Stimulated activated CD8-positive, alpha-beta memory T cell treated with anti-CD3 and anti-CD28 coated beads, Interleukin-15, amount 100 ng/mL, for 24 hours (primary cell): ENCODE measurements around the gene UBXN2A.
"Not testable (repeated sequence)": the region's sequence is repeated elsewhere in the genome, so short reads cannot be mapped to it uniquely, and the experiment has no call there.

Experiments
- DNase-seq: peaks from one replicate; pipeline ENCODE4 v3.0.0-alpha.2; 2020; ENCODE audit warnings: low read depth

UBXN2A gene

DNA sequence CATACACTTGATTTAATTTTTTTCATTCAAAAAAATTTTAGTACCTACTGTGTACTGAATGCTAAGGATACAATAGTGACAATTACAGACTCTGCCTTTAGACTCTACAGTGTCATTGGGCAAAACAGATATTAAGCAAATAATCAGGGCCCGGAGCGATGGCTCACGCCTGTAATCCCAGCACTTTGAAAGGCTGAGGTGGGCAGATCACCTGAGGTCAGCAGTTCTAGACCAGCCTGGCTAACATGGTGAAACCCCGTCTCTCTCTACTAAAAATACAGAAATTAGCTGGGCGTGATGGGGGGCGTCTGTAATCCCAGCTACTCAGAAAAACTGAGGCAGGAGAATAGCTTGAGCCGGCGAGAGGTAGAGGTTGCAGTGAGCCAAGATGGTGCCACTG is 1.4 kb downstream of the UBXN2A start:
- DNase-seq: no peak

DNA sequence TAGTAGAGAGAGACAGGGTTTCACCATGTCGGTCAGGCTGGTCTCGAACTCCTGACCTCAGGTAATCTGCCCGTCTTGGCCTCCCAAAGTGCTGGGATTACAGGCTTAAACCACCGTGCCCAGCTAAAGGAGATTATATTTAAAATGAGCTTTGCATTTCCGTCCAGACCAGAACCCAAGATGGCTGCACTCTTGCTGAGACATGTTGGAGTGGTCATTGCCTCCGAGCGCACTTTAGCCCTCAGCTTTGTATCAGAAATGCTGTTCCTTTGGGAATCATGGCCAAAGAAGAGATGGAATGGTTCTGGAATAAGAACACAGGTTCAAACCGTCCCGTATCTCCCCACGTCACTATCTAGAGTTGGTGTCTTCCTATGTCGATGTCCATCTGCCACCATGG is 3.4 kb downstream of the UBXN2A start:
- DNase-seq: no peak

DNA sequence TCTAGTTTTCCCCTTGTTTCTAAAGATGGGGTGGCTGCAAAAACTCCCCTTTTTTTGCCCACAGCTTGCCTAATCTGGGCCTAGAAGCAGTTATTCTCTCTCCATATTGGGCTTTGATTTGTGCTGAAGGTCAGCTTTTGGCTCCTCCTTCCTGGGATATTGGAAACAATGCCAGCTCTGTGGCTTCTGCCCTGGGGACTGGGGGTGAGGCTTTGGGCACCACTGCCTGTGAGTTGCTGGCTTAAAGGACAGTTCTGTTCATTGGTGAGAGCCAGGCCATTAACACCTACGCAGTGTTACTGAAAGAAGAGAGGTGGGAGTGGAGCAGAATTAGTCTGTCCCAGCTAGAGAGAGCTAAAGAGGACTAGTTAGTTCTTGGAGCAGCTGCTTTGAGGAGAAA is 4.3 kb downstream of the UBXN2A start:
- no peak for DNase-seq

DNA sequence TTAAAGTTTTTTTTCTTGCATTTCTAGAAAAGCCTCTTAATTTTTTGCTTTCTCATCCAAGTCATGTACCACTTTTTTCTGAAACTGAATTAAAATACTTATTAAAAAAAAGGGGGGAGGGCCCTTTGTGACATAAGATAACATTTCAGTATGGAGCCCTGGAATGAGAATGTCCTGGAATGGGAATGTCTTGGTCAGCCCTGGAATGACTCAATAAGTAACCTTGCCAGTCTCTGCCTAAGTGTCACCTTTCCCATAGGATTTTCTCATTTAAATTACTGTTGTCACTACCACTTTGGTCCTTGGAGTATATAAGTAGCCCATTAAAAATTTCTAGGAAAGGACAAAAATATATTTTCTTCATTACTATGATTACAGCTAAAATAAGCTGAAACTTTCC is 4.7 kb downstream of the UBXN2A start:
- no peak for DNase-seq

DNA sequence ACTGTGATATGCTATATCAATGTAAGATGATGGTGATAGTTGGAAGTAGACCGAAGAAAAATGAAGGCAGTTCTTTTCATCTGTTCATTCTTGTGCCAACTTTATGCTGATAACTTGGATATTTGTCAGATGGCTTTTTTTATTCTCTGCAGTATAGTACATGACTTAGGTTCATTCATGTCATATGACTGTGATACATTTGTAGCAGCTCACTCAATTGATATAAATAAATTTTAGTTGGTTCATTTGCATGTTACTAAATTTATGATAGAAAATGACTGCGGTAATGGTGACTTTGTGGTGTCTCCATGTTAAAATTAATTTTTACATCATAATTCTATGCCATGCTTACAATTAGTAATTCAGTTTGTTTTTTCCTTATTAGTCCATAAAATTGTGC is 7.1 kb downstream of the UBXN2A start:
- no peak for DNase-seq

DNA sequence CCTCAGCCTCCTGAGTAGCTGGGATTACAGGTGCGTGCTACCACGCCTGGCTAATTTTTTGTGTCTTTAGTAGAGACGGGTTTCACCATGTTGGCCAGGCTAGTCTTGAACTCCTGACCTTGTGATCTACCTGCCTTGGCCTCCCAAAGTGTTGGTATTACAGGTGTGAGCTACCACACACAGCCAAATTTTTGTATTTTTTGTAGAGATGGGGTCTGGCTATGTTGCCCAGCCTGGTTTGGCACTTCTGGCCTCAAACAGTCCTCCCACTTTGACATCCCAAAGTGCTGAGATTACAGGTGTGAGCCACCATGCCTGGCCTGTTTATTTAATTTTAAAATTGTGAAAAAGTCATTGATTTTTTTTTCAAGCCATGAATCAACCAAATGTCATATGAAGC is 12.3 kb downstream of the UBXN2A start:
- not testable (repeated sequence) for DNase-seq

DNA sequence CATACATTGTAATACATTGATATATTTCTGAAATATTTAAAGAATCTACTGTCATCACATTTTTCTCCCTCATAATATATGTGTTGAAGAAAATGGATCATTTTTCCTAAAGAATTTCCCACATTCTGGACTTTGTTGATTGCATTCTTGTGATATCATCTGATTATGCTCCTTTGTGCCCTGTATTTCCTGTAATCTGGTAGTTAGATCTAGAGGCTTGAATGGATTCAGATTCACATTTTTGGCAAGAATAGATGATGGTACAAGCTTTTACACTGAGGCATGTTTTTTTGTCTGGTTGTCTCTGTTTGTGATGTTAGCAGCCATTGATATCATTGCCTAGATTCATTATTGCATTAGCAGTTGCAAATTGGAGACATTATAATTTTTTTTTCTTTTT is 13.4 kb downstream of the UBXN2A start:
- no peak for DNase-seq

DNA sequence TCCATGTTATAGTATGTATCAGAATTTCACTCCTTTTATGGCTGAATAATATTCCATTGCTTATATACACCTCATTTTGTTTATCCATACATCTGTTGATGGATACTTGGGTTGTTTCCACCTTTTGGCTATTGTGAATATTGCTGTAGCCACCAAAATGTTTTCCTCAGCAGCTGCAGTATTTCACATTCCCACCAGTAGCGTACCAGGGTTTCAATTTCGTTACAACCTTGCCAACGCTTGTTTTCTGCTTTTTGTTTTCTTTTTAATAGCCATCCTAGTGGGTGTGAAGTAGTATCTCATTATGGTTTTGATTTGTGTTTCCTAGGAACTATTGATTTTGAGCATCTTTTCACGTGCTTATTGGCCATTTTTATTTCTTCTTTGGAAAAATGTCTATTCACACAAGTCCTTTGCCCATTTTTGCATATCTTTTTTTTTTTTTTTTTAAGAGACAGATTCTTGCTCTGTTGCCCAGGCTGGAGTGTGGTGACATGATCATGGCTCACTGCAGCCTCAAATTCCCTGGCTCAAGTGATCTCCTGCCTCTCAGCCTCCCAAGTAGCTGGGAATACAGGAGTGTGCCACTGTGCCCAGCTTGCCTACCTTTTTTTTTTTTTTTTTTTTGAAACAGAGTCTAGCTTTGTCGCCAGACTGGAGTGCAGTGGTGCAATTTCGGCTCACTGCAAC is 14.2 kb downstream of the UBXN2A start:
- DNase-seq: no peak

DNA sequence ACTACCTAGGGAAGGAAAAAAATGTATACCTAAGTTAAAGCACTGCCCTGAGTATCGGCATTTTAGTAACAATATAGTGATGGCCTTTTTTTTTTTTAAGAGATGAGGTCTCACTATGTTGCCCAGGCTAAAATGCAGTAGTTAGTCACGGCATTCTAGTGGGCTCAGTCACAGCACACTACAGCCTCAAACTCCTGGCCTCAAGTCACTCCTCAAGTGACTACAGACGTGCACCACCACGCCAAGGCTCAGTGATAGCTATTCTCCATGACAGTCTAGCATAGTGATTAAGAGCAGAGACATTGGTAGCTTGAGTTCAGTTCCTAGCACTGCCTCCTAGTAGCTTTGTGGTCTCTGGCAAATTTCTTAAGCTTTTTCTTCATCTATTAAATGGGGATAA is 27.6 kb downstream of the UBXN2A start:
- no peak for DNase-seq

DNA sequence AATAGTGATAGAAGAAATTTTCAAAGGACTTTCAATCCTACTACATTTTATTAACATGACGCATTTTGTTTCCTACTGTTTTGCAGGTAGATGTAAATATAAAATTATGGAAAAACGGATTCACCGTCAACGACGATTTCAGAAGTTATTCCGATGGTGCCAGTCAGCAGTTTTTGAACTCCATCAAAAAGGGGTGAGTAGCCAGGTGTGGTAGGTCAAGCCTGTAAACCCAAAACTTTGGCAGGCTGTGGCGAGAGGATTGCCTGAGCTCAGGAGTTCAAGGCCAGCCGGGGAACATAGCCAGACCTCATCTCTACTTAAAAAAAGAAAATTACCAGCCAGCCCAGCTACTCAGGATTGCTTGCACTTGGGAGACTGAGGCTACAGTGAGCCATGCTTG is 36.6 kb downstream of the UBXN2A start:
- no peak for DNase-seq

DNA sequence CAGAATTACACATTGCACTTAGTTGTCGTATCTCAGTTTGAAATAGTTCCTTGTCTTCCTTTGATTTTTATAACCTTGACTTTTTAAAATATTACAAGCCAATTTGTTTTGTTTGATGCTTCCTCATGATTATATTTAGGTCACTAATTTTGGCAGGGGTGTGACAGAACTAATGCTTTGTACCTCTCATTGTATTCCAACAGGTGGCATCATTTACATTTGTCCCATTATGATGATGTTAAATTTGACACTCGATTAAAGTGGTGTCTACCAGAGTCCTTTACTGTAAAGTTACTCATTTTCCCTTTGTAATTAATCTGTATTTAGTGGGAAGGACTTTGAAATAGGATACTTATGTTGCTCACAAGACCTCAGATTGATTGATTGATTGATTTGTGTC is 48.1 kb downstream of the UBXN2A start:
- no peak for DNase-seq

DNA sequence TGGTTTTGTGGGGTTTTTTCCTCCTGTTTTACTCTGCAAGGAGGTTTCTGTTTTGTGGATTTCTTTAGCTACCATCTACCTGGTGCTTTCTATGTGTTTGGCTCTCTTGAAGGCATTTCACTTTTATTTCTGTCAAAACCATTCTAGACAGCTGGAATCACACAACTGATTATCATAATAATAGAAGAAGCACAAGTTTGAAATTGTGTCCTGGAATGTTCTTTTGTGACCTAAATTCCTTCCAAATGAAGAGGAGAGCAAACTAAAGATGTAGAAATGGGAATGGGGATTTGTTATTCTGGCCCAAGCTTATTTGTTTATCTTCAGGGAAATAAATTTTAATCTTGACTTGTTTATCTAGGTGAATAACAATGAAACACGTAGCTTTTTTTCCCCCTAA is 52.7 kb downstream of the UBXN2A start:
- DNase-seq: no peak

DNA sequence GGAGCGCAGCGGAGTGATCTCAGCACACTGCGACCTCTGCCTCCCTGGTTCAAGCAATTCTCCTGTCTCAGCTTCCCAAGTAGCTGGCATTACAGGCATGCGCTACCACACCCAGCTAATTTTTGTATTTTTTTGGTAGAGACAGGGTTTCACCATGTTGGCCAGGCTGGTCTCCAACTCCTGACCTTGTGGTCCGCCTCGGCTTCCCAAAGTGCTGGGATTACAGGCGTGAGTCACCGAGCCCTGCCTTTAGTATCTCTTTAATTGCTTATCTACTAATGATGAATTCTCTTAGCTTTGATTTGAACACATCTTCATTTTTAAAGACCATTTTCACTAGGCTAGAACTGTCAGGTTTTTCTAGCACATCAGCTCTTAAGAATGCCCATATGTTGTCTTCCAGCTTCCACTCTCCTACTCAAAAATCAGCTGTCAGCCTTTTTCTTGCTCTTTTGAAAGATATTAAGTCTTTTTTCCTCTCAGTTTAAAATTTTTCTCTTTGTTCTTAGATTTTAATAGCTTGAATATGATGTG is 53.5 kb downstream of the UBXN2A start:
- DNase-seq: no peak

DNA sequence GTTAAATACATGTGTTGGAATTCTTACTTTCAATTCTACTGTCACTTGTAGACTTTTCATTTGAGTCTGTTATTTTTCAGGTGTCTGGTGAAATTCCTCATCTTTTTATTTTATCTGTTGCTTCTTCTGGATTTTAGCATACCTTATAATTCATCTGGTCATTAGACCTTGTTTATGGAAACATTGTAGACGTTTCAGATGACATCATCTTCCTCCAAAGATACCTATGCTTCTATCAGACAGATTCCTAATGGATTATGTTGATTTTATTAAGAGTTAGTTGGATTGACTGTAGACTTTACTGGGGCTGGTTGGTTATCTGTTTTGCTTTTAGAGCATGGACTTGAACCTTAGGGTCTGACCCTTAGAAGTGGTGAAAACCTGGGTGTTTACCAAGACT is 54.3 kb downstream of the UBXN2A start:
- no peak for DNase-seq

DNA sequence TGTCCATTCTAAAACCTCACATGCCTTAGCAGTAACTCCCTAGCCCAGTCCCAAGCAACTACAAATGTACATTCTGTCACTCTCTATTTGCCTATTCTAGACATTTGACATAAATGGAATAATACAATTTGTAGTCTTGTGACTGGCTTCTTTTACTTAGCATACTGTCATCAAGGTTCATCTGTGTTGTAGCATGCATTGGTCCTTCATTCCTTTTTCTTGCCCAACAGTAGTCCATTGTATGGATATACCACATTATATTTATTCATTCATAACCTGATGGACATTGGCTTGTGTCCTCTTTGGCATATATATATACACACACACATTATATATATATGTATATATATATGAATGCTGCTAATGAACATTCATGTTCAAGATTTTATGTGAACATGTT is 67.4 kb downstream of the UBXN2A start:
- no peak for DNase-seq

DNA sequence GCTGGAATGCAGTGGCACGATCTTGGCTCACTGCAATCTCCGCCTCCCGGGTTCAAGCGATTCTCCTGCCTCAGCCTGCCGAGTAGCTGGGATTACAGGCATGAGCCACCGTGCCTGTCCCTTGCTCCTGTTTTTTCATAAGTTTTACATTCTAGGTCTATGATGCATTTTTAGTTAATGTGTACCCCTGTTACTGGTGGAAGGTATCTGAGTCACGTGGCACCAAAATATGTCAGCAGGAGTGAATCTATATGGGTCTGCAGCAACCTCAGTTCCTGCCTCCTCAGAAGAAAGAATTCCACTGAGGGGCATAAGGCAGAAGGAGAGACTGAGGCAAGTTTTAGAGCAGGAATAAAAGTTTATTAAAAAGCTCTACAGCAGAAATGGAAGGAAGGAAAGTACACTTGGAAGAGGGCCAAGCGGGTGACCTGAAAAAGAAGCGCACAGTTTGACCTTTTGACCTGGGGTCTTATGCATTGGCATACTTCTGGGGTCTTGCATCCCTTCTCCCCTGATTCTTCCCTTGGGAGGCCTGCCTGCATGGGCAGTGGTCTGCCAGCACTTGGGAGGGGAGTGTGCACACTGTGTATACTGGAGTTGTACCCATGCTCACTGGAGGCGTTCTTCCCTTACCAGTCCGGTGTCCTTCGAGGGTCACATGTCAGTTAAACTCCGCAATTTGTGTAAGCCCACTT is 68.6 kb downstream of the UBXN2A start:
- no peak for DNase-seq

DNA sequence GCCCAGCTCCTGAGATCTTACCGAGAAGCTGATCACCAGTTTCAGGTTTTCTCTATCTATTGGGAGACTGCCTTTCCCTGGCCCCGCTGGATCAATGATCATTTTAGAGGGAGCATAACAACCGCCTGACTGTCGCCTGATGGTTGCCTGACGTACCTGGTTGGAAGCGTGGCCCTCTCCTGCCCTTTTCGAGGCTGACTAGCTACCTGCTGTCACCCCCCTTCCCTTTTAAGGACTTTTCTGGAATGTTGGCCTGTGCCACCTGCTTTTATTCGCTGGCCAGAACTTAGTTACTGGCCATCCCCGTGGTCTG is 69.1 kb downstream of the UBXN2A start:
- DNase-seq: no peak

DNA sequence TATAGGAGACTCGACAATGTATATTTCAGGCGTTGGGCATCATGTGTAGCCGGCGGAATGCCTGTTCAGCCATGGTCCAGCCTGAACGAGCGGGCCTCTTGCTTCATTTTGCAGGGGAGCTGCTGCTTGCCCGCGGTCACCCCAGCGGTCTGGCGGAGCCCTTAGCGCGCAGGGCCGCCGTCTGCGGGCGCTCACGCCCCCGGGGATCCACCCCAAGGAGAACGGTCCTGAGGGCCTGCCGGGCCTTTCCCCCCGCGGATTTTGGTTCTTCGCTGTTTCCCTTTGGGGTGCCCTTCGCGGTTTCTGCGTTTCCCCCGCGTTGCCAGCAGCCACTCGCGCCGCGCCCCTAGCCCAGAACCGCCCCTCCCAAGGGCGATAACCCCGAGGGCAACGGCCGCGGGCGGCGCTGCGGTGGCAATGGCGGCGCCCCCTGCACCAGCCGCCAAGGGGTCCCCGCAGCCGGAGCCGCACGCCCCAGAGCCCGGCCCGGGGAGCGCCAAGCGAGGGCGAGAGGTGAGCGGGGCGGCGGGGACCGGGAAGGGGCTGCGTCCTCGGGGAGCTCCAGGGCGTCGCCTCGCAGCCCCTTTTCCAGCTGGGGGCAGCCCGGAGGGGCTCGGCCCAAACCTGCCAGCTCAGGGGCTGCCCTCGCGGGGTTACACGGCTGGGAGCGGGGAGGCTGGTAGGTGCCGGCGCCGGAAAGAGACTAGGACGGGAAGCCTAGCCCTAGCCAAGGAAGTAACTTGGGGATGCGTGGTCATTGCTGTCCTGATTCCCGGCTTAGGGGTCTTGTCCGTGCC is 69.6 kb downstream of the UBXN2A start, which contains the start of gene MFSD2B:
TSS of gene MFSD2B (plus strand) at position 406 of the 797 bp plus-strand sequence. CDS start at position 418, 12 bp downstream.
- DNase-seq: no peak

DNA sequence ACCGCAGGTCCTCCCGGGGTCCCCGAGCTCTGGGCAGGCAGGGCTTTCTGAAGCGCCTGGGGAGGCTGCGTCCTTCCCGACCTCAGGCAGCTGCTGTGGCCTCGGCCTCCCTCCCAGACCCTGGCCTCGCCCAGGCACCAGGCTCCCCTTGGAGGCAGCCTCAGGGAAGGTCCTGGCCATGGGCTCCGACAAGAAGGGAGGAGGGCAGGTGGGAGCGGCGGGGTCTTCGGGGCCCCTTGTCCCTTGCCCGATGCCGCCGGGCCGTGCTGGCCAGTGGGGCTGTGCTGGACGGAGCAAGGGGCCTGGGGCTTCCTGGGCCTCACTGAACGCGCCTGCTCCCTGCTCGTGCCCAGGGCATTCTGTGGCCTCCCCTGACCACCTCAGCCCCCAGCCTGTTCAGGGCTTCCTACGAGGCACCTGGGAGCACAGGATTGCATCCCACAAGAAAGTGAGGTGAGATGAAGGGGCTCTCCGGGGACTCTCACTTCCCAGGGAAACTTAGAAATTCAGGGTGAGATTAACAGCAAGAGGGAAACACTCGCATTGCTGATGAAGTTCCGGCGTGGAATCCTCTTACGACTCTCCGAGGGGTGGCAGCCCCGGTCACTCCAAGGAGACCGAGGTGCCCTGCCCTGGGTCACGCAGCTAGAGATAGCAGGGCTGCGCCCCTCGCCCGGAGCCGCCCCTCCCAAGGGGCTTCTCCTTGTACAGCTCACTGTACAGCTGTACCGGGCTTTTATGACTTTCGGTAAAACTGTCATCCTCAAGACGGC is 70.4 kb downstream of the UBXN2A start:
- no peak for DNase-seq

DNA sequence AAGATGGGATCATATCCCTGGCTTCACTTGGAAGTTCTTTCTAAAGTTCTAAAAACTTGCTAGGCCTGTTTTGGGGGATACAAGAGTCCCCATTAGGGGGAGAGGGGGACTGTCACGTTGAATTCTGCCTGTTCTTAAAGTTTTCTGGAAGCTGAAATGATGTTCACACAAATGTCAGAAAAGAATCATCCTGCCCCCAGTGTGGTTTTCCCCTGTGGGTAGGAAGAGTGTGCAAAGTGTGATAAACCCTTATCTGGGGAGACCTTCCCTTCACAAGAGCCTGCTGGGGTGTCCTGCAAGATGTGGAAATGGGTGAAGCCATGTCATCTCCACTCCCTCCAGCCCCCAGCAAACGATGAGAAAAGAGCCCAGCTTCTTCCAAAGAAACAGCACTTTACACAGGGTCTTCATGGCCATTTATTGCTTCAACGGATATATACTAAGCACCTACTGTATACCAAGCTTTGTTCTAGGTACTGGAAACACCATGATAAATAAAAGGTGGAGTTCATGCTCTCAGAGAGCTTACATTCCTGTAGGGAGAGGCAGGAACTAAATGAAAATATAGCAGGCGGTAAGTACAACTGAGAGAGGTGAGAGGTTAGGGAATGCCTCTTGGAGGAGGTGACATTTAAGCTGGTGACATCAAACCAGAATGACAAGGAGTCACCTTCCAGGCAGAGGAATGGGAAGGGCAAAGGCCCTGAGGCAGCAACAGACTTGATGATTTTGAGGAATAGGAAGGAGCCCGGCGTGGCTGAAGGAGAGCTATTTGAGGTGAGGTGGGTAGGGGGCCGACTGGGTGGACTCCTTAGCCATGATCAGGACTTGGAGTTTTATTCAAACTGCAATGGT is 71.2 kb downstream of the UBXN2A start:
- DNase-seq: no peak

DNA sequence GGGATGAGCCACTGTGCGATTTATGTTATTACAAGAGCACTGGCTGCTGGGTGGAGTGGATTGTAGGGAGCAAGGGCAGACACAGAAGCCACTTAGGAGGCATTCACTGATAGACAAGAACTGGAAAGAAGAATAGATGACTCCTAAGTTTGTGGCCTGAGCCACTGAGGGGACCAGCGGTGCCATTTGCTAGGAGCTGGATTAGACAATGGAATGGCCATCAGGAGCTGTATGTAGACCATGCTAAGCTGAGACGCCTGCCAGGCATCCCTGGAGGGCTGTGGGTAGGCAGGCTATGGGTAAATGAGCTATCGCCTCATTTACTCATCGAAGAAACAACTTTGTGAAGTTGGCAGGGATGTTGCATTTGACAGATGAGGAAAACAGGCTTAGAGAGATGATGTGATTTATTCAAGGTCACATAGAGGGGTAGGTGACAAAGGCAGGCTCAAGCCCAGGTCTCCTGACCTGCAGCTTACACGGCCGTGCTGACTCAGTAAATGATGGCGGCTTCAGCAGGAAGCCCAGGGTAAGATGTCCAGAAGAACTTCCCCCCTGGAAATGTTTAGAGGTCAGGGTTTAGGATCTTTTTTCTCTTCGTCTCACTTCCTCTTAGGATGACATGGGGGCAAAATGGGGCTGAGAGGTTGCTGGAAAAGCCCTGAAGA is 72.4 kb downstream of the UBXN2A start:
- no peak for DNase-seq
